ENCODE measurements around the gene NUDT9. TPM values are rescaled to one million over a fixed set of nuclear protein-coding genes. Genes with fewer than 3 reads are reported as not detected.
"Not testable (repeated sequence)": the region's sequence is repeated elsewhere in the genome, so short reads cannot be mapped to it uniquely, and the experiment has no call there.

The NUDT9 gene
- polyA plus RNA-seq, 3 donors from 2014 or later, result 15.7 to 20.1 (median 15.7) TPM

DNA sequence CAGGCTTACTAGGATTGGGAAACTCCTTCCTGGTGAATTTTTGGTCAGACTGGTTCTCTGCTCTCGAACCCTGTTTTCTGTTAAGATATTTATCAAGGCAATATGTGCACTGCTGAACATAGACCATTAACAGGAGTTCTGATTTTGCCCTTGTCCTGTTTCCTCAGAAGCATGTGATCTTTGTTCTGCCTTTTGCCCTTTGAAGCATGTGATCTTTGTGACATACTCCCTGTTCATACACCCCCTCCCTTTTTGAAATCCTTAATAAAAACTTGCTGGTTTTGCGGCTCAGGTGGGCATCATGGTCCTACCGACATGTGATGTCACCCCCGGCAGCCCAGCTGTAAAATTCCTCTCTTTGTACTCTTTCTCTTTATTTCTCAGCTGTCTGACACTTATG is 4.0 kb upstream of the NUDT9 start:
- DNase-seq, H3K9me3 Mint-ChIP-seq, H3K27ac Mint-ChIP-seq, H3K36me3 Mint-ChIP-seq, H3K4me3 Mint-ChIP-seq: not testable (repeated sequence)
- Mint-ChIP-seq H3K4me1 (peaks cover 16 to 22% of the 10 kb centered on the region in 2 donors), H3K27me3 (ENCODE audit: low read depth in 3 of 3) (peaks cover 13 to 19% (median 13%) of the 10 kb centered on the region in 3 donors)

DNA sequence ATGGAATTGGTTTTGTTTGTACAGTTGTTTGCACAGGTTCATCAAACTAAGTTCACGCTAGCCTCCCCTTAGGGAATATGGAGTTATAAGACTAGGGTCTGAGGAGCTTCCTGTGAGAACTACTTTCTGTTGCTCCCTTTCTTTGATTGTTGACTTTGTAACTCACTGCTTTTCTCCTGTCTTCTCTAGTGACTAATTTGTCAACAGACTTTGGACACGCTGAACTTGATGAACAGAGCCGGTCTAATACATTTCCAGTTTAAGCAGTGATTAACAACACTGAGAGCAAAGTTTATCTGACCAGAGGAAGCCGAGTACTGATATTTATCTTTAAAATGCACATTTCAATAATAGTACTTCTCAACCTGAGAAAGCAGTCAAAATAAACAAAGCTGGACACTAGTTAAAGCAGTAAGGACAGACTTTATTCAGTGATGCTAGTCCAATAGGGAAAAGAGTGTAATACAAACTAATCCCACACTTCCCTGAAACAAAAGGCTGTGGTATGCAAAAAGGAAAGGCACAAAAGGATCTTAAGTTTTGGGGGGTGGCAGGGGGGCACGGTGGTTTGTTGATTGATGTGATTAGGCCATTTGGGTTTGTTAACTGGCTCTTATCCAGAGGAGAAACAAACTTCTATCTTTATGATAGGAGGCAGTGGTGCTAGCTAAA is 2.7 kb upstream of the NUDT9 start:
- H3K4me3 Mint-ChIP-seq, result peak overlapping the region in 1 of 5 donors; percentile 33
- H3K9me3 Mint-ChIP-seq, result no peaks in the 10 kb centered on the region
- no peak for DNase-seq
- H3K36me3 Mint-ChIP-seq, result peaks cover 0 to 5% (median 0%) of the 10 kb centered on the region in 3 donors
- peaks cover 8 to 15% (median 13%) of the 10 kb centered on the region in 3 donors for H3K27me3 Mint-ChIP-seq (ENCODE audit: low read depth in 3 of 3)
- H3K4me1 Mint-ChIP-seq, result peaks cover 25 to 35% of the 10 kb centered on the region in 2 donors
- H3K27ac Mint-ChIP-seq, result no peak overlapping the region

DNA sequence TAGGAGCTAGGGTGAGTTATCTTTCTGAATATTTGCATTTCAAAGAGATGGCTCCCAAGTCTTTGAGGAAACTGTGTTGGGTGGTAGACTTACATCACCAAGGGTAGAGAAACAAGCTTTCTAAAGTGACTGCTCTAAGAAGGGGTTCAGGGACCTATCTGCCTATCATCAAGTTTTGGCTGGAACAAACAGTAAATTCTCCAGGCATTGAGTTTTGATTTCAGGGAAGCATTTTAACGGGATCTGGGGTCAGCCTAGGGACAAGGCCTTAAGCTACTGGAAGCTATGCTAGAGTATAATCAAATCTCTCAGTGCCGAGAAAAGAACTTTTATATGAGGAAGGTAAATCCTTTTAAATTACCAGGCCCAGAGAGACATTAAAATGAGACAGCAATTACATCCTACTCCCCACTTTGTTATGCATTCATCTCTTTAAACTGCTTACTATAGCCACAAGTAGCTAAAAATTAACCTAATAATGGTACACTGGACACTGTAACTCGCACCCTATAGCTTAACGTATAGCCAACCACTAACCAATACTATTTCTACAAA is 2.0 kb upstream of the NUDT9 start:
- Mint-ChIP-seq H3K36me3 (peaks cover 0 to 5% (median 0%) of the 10 kb centered on the region in 3 donors), H3K27ac (no peak overlapping the region), H3K9me3 (no peaks in the 10 kb centered on the region), H3K4me1 (peaks cover 27 to 38% of the 10 kb centered on the region in 2 donors), H3K4me3 (peak overlapping the region in 1 of 5 donors; percentile 33), H3K27me3 (ENCODE audit: low read depth in 3 of 3) (peaks cover 8 to 15% (median 13%) of the 10 kb centered on the region in 3 donors)
- no peak for DNase-seq

DNA sequence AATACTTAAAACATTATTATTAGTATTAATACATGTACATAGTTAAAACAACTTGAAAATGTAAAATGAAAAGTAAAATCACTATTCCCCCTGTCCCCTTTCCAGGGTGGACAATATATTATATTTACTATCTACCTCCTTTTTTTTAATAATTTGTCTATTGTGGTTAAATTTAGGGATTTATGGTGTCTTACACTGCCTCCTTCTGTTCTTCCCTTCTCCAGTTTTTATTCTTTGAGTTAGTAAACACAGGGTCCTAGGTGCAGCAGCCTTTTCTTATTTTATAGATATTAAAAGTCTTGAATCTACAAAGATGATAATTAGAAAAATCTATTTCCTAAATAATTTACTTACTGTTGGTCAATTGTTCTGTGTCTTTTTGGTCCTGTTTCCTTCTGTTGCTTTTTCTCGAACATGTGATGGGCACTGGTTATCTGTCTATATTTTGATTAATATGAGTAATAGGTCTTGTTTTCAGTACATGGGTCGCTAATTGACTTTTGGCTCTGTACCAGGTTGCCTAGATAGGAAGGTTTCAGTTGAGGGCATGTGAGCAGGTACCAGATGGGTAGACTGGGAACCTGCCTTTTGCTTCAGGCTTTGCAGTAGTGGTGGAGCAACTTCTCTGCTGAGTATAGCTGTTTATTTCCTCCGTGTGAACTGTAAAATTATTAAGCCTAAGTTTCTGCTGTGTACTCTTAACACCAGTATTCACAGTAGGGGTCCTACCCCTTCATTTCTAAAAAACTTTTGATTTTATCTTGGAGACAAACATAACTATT is 1.1 kb downstream of the NUDT9 start:
- H3K4me3 Mint-ChIP-seq, result peak overlapping the region; percentile 90 to 100 (median 99)
- H3K27me3 Mint-ChIP-seq (ENCODE audit: low read depth in 3 of 3), result peaks cover 8 to 13% (median 11%) of the 10 kb centered on the region in 3 donors
- no peaks in the 10 kb centered on the region for H3K9me3 Mint-ChIP-seq
- H3K27ac Mint-ChIP-seq, result peak overlapping the region; percentile 69 to 99 (median 88)
- H3K4me1 Mint-ChIP-seq, result peaks cover 27 to 57% of the 10 kb centered on the region in 2 donors
- H3K36me3 Mint-ChIP-seq, result peaks cover 0 to 5% (median 0%) of the 10 kb centered on the region in 3 donors
- no peak for DNase-seq

DNA sequence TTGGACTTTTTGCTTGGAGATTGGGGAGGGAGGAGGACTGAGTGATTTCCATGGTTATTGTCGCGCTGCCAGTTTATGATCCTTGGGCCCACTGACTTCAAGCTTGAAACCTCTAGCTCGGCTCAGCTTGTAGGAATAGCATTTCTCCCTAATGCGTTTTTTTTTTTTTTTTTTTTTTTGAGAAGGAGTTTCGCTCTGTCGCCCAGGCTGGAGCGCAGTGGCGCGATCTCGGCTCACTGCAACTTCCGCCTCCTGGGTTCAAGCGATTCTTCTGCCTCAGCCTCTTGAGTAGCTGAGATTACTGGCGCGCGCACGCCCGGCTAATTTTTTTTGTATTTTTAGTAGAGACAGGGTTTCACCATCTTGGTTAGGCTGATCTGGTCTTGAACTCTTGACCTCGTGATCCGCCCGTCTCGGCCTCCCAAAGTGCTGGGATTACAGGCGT is 1.7 kb downstream of the NUDT9 start:
- H3K36me3 Mint-ChIP-seq, DNase-seq, H3K9me3 Mint-ChIP-seq: not testable (repeated sequence)
- Mint-ChIP-seq H3K4me3 (peak overlapping the region; percentile 90 to 100 (median 99)), H3K27ac (peak overlapping the region in 4 of 6 donors; percentile 3 to 94 (median 74)), H3K27me3 (ENCODE audit: low read depth in 3 of 3) (peaks cover 8 to 13% (median 11%) of the 10 kb centered on the region in 3 donors), H3K4me1 (peaks cover 27 to 61% of the 10 kb centered on the region in 2 donors)

DNA sequence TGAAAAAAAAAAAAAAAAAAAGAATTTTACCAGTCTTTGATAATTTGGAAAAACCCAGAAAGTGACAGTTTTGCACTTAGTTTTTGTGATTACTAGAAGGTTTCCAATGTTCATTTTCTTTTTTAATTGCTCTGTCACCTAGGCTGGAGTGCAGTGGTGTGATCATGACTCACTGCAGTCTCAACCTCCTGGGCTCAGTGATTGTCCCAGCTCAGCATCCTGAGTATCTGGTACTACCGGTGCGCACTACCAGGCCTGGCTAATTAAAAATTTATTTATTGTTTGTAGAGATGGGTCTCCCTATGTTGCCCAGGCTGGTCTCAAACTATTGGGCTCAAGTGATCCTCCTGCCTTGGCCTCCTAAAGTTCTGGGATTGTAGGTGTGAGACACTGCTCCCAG is 3.3 kb downstream of the NUDT9 start:
- H3K27ac Mint-ChIP-seq, result no peak overlapping the region
- H3K4me3 Mint-ChIP-seq, result no peak overlapping the region
- no peaks in the 10 kb centered on the region for H3K9me3 Mint-ChIP-seq
- H3K27me3 Mint-ChIP-seq (ENCODE audit: low read depth in 3 of 3), result peaks cover 8 to 13% (median 11%) of the 10 kb centered on the region in 3 donors
- no peak for DNase-seq
- peaks cover 0 to 5% (median 0%) of the 10 kb centered on the region in 3 donors for H3K36me3 Mint-ChIP-seq
- peaks cover 29 to 63% of the 10 kb centered on the region in 2 donors for H3K4me1 Mint-ChIP-seq

DNA sequence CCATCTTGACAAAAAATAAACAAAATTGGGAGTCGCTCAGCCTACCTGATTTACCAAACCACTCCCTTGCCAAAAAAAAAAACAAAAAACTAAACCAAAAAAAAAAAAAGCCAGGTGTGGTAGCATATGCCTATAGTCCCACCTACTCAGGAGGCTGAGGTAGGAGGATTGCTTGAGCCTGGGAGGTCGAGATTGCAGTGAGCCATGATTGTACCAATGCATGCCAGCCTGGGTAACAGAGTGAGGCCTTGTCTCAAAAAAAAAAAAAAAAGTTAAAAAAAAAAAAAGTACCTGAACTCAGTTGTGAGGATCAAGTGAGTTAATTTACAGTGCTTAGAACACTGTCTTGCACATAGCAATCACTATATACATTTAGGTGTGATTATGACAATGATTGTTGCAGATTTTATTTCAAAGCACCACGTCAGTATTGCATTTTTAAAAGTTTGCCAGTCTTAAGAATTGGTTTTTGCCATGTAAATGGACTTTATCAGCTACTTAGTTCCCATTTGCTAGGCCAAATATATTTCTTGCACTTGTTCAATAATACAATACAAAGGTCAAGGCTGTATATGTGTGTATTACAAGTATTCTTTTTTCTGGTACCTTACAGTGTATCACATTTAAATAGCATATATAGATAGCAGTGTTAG is 4.6 kb downstream of the NUDT9 start:
- Mint-ChIP-seq H3K4me1 (peaks cover 24 to 64% of the 10 kb centered on the region in 2 donors), H3K9me3 (no peaks in the 10 kb centered on the region), H3K27me3 (ENCODE audit: low read depth in 3 of 3) (peaks cover 8 to 11% (median 10%) of the 10 kb centered on the region in 3 donors), H3K27ac (peak overlapping the region in 1 of 6 donors; percentile 23), H3K4me3 (no peak overlapping the region), H3K36me3 (peaks cover 0 to 5% (median 0%) of the 10 kb centered on the region in 3 donors)
- no peak for DNase-seq

DNA sequence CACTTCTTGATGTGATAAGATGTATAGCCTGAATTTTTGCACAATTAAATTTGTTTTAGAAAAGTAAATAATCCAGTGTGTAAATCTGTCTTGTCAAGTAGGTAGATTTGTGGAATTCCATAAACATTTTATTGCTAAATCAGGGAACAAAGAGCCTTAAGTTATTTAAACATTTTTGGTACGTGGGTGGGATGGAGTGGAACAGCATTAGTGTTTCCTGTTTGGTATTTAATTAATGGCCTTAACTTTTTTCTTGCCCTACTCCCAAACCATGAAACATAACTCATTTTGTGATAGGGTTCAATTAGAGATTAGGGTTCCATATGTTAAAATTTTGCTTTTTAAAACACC is 5.1 kb downstream of the NUDT9 start:
- DNase-seq, result no peak
- Mint-ChIP-seq H3K27me3 (ENCODE audit: low read depth in 3 of 3) (peaks cover 4 to 6% (median 5%) of the 10 kb centered on the region in 3 donors), H3K9me3 (no peaks in the 10 kb centered on the region), H3K4me3 (no peak overlapping the region), H3K36me3 (peaks cover 0 to 2% (median 0%) of the 10 kb centered on the region in 3 donors), H3K4me1 (peaks cover 20 to 64% of the 10 kb centered on the region in 2 donors), H3K27ac (peak overlapping the region in 1 of 6 donors; percentile 23)

DNA sequence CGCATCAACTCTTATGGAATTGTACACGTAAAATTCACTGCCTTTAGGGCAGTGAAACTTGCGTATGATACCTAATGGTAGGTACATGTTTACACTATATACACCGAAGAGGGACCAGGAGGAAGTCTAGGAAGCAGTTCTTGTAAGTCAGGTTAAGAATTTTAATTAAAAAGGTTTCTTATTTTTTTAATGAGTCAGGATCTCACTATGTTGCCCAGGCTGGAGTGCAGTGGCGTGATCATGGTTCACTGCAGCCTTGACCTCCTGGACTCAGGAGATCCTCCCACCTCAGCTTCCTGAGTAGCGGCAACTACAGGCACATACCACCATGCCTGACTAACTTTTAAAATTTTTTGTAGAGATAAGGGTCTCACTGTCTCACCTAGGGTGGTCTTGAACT is 6.6 kb downstream of the NUDT9 start:
- Mint-ChIP-seq H3K4me1 (peaks cover 11 to 53% of the 10 kb centered on the region in 2 donors), H3K27ac (no peak overlapping the region), H3K36me3 (no peaks in the 10 kb centered on the region), H3K4me3 (no peak overlapping the region), H3K27me3 (ENCODE audit: low read depth in 3 of 3) (no peaks in the 10 kb centered on the region), H3K9me3 (no peaks in the 10 kb centered on the region)
- DNase-seq, result no peak

DNA sequence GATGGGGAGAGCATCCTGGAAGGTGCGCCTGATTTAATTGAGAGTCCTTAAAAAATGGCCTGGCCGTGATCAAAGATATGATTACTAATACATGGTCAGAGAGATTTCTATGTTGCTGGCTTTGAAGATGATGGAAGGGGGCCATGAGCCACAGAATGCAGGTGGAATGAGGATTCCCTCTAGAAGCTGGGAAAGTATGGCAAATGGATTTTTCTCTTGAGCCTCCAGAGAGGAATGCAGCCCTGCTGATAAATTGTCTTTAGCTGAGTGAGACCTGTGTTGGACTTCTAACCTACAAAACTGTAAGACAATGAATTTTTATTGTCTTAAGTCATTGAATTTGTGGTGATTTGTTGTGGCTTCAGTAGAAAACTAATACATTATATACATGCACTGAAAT is 7.7 kb downstream of the NUDT9 start:
- H3K9me3 Mint-ChIP-seq, result no peaks in the 10 kb centered on the region
- peaks cover 5 to 43% of the 10 kb centered on the region in 2 donors for H3K4me1 Mint-ChIP-seq
- no peak overlapping the region for H3K27ac Mint-ChIP-seq
- H3K36me3 Mint-ChIP-seq, result no peaks in the 10 kb centered on the region
- no peak for DNase-seq
- no peak overlapping the region for H3K4me3 Mint-ChIP-seq
- H3K27me3 Mint-ChIP-seq (ENCODE audit: low read depth in 3 of 3), result no peaks in the 10 kb centered on the region

DNA sequence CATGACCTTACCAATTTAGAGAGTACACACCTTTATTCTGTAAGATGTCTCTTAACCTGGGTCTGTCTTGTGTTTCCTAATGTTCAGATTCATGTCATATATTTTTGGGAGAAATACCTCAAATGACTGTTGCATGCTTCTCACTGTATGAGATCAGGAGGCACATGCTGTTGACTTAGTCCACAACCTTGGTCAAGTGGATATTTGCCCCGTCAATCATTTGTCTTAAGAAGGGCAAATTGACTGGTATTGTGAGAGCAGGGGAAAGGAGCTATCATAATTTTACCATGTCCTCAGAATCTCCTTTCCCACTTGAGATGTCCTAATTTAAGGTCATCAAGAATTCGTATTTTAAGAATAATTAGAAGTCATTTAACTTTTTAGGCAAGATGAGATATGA is 11.0 kb downstream of the NUDT9 start:
- H3K4me1 Mint-ChIP-seq, result peaks cover 5 to 26% of the 10 kb centered on the region in 2 donors
- H3K36me3 Mint-ChIP-seq, result peaks cover 10 to 18% (median 11%) of the 10 kb centered on the region in 3 donors
- peak overlapping the region in 2 of 6 donors; percentile 21 to 31 for H3K27ac Mint-ChIP-seq
- H3K27me3 Mint-ChIP-seq (ENCODE audit: low read depth in 3 of 3), result no peaks in the 10 kb centered on the region
- H3K4me3 Mint-ChIP-seq, result no peak overlapping the region
- H3K9me3 Mint-ChIP-seq, result no peaks in the 10 kb centered on the region
- no peak for DNase-seq

DNA sequence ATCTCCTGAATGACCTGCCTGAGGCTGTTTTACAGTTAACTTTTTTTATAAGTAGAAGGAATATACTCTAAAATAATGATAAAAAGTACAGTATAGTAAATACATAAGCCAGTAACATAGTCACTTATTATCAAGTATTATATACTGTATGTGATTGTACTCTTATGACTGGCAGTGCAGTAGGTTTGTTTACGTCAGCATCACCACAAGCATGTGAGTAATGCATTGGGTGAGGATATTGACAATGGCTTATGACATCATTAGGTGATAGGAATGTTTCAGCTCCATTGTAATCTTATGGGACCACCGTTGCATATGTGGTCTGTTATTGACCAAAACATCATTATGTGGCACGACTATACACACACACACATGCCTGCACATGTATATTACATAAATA is 20.5 kb downstream of the NUDT9 start:
- H3K4me3 Mint-ChIP-seq, result no peak overlapping the region
- H3K9me3 Mint-ChIP-seq, result no peaks in the 10 kb centered on the region
- H3K27me3 Mint-ChIP-seq (ENCODE audit: low read depth in 3 of 3), result no peaks in the 10 kb centered on the region
- H3K27ac Mint-ChIP-seq, result no peak overlapping the region
- no peaks in the 10 kb centered on the region for H3K4me1 Mint-ChIP-seq
- H3K36me3 Mint-ChIP-seq, result peaks cover 10 to 41% (median 18%) of the 10 kb centered on the region in 3 donors
- DNase-seq, result no peak

DNA sequence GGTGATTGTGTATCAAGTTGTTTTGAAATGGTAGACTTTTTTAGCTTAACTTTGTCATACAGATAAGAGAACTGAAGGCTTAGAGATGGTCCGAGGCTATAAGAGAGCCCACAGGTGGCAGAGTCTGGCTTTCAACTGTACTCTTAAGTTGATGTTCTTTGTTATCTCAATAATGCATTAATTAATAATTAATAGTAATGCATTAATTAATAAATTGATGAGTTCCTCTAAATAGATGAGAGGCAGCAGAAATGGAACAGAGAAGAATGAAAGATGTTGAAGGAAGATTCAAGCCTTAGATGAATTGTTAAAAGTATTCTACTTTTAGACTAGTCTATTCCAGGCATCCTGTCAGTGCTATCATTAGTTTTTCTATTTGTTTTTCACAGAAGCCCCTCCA is 22.4 kb downstream of the NUDT9 start:
- peaks cover 4 to 33% (median 18%) of the 10 kb centered on the region in 3 donors for H3K36me3 Mint-ChIP-seq
- no peaks in the 10 kb centered on the region for H3K4me1 Mint-ChIP-seq
- no peak overlapping the region for H3K4me3 Mint-ChIP-seq
- no peaks in the 10 kb centered on the region for H3K27me3 Mint-ChIP-seq (ENCODE audit: low read depth in 3 of 3)
- no peak overlapping the region for H3K27ac Mint-ChIP-seq
- no peaks in the 10 kb centered on the region for H3K9me3 Mint-ChIP-seq
- DNase-seq, result no peak

All from immature natural killer cell (primary cell).